Myocyte (in vitro differentiated cells): ENCODE measurements around the gene SLC4A7. TPM values are rescaled to one million over a fixed set of nuclear protein-coding genes. Genes with fewer than 3 reads are reported as not detected.
"Not testable (repeated sequence)": the region's sequence is repeated elsewhere in the genome, so short reads cannot be mapped to it uniquely, and the experiment has no call there.

Experiments
- DNase-seq: peaks from one replicate; pipeline ENCODE4 v3.0.0-alpha.2; 2012; ENCODE audit warnings: low read depth
- polyA plus RNA-seq: library from polyadenylated mRNA; unstranded; fragments of >200 nt; gene quantifications from one replicate; pipeline ENCODE4 v1.2.1, GENCODE V29; 2012; ENCODE audit warnings: missing spikeins
- total RNA-seq: library from RNA; depleted of rRNA; stranded (reverse); fragments of >200 nt; gene quantifications from 2 replicates; pipeline ENCODE4 v1.2.3, GENCODE V29; 2014

Gene SLC4A7
- 61.3 and 91.7 TPM in 2 replicates for total RNA-seq
- polyA plus RNA-seq, result 15.9 TPM

- DNase-seq, result peak; percentile 96
Observed at GRCh38 chr3:27484015-27484844, at the start of gene SLC4A7. Gene SLC4A7 (minus strand): TSS chr3:27484384. CDS start chr3:27484126, 258 bp downstream.

- DNase-seq, result no peak
Observed at GRCh38 chr3:27533261-27533607, 49.0 kb upstream of the SLC4A7 start.

DNA sequence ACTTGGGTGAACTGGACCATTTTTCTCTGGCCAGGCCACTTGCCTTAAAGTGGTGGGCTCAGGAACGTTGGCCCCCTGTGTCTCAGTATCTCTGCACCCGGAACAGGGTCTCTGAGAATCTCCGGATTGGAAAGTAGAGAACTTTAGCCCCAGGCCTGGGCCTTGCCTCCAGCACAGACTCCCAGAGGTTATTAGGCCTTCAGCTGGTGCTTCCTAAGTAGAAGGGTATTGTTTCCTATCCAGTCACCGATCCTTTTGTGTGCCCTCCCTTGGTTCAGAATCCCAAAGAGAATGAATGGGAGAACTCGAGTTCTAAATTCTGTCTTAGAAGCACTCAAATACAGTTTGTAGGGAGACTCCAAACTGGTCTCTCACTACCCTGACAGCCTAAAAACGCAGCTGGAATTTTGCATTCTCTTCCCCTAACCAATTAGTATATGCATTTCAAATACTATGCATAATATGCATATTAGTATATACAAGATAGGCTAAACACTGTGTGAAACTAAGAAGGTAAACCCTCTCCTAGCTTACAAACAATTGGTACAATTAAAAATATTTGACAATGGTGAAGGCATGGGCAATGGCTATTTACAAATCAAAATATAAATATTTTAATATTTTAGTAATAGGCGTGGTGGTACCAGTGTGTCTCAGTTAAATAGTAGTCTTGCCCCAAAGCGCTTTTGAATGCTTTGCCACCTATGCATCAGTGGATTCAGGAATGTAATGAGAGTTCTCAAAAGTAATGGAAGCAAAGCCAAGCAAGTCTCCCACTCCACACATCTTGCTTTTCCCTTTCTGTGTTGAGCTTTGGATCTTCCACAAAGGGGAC is 48.5 kb upstream of the SLC4A7 start:
- DNase-seq, result no peak

GRCh38 chr3:27531193-27531751 is 47.1 kb upstream of the SLC4A7 start:
- not testable (repeated sequence) for DNase-seq

- DNase-seq, result no peak
Observed at GRCh38 chr3:27528791-27529190, 44.6 kb upstream of the SLC4A7 start.

DNA sequence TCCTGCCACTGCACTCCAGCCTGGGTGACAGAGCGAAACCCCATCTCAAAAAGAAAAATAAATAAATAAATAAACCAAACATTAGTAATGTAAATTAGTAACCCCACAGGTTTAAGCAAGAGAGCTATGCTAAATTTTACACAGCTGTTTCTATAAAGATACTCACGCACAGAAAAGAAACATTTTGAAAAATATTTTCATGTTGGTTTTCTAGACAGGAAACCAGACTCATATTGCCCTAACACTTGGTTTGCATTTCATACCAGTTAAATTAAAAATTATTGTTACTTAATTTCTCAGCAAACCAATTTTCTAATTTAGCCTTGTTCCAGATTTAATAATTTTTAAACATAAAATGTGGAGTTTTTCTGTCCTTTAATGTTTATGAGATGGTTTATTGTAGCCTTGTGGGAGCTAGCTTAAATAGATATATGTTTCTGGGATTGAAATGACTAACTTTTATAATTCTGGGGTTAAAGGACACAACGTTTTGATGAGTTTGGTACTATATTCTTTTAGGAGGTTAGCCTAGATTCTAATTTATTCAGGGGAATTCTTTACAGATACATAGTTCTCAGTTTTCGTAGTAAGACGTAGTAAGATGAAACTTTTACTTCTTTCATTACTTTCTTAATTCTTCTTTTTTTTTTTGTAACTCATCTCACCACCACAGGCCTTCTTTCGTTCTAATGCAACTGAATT is 42.6 kb upstream of the SLC4A7 start:
- no peak for DNase-seq

DNA sequence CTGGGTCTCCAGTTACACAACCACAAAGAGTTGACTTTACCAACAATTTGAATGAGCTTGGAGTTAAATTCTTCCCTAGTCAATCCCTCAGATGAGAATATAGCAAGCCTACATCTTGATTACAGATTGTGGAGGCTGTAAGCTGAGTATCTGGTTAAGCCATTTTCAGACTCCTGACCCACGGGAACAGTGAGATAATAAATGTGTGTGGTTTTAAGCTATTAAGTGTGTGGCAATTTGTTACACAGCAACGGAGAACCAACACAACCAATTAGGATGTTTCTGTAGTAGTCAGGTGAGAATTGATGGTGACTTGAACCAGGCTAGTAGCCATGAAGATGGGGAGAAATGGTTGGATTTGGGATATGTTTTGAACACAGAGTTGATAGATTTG is 37.7 kb upstream of the SLC4A7 start:
- no peak for DNase-seq

GRCh38 chr3:27521179-27521871 is 37.1 kb upstream of the SLC4A7 start:
- DNase-seq, result peak; percentile 77

GRCh38 chr3:27511724-27512422 is 27.7 kb upstream of the SLC4A7 start:
- DNase-seq, result peak; percentile 30

DNA sequence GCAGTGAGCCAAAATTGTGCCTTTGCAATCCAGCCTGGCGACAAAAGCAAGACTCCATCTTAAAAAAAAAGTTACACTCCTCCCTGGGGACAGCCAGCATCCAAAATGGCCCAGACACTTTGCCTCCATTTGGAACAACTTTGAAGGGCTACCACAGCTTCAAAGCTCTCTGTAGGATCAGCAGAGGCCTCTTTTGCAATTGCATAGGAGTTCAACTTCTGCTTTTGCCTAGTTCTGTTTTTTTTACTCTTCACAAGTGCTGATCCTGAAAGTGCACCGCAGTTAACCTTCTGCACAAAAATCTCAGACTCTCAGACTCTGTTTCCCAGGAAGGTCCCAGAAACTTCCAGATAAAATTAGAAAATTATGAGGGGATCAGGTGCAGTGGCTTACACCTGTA is 25.2 kb upstream of the SLC4A7 start:
- DNase-seq, result no peak

DNA sequence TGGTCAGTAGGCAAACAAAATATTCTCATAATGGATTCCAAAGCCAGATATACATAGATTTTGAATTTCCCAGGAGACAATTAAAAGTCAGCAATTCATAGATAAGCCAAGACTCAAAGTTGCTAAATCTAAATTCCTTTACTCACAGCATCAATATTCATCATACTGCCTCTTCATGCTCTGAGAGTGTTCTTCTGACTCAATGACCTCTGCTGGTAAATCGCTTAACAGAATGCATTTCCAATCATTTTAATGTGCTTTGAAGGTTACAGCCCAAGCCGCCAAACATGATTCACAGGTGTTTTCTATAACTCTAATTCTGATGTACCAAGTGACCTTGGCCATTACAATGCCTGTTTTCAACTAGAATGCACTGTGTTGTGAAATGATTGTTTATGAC is 24.2 kb upstream of the SLC4A7 start:
- DNase-seq, result no peak

DNA sequence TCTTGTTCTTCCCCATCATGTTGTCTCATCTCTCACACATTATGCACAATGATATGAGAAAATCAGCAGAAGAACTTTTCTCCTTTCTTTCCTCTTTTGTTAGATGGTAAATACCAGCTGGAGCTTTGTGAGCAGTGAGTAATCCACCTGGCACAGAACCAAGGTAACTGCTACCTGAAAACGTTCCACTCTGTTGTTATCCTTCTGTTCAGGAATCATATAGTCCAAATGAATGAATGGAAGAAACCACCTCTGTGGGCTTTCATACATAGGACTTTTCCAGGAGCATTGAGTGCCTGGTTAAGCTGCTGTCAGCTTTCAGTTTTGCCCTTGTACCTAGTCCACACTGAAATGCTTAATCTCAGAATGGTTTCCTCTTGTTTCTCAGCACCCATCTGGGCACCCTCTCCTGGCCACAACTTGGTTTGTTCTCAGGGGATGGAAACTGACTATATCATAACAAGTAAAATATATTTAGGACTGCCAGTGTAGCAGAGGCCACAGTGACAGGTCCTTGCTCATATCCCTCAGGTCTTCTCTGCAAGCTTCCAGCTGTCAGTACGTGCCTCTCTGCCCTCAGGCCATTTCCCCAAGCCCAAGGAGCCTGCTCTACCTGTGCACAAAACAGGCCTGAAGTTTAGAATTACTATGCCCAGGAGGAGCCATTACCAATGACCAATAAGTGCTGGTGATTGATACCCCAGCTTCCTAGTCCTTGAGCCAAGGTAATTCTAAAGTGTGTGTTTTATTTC is 23.5 kb upstream of the SLC4A7 start:
- DNase-seq, result no peak

GRCh38 chr3:27507111-27507510 is 22.9 kb upstream of the SLC4A7 start:
- DNase-seq, result no peak

DNA sequence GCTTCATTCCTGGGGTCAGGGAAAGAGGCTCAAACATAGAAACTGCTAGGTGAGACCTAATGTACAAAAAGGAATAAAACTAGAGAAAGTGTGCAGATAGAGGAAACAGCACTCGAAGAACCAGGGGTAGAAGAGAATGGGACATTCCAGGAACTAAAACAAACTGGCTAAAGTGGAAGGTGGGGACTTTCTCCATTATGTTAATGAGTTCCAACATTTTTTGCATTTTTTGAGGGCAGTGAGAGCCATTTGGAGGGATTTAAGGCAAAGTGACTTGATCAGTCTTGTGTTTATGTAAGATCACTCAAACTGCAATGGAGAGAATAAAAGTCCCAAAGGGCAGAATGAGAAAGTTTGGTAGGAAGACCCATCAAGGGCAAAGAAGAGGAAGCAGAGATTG is 20.6 kb upstream of the SLC4A7 start:
- DNase-seq, result no peak

- peak; percentile 93 for DNase-seq
Observed at GRCh38 chr3:27503526-27503925, 19.3 kb upstream of the SLC4A7 start.

GRCh38 chr3:27501759-27502158 is 17.6 kb upstream of the SLC4A7 start:
- no peak for DNase-seq

- no peak for DNase-seq
Observed at GRCh38 chr3:27500986-27501385, 16.8 kb upstream of the SLC4A7 start.

GRCh38 chr3:27500035-27500434 is 15.9 kb upstream of the SLC4A7 start:
- DNase-seq, result no peak

- no peak for DNase-seq
Observed at GRCh38 chr3:27494784-27495183, 10.6 kb upstream of the SLC4A7 start.

- DNase-seq, result no peak
Observed at GRCh38 chr3:27488821-27489220, 4.6 kb upstream of the SLC4A7 start.
